Islet precursor cell (in vitro differentiated cells): Measurements from ENCODE around the gene UBA3.

Source experiments
- DNase-seq: peaks from one replicate; pipeline ENCODE4 v3.0.0-alpha.2; 2018

Gene UBA3

DNA sequence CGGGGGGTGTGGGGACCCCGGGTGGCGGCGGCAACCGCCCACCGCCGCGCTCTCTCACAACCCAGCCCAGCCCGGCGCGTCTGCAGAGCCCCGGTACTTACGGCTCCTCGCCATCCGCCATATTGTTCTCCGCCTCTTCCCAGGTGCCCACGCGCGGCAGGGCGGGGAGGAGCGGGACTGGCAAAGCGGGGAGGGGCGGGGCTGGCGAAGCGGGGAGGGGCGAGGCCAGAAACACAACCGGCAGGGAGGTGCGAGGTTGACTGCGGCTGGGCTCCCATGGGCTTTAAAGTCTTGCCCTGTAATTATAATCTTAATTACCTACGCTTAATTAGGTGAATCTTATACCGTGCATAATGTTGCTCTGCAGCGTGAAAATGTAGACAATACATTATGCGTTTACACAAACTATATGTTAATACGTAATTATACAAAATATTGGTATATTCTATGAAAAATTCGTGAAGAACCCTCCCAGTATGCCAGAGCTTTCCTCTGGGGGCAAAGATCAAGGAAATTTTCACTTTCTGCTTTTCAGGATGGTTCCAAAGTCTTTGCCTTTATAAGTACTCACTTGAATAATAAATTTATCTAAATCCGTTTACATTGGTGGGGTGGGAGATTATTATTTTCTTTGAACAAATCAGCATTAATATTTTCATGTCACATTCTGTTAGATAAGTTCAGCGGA is at the start of gene UBA3:
UBA3 (minus strand) TSS at position 133 of the 688 bp plus-strand sequence; CDS start at position 121, 12 bp downstream.
- peak; percentile 96 for DNase-seq

GRCh38 chr3:69129531-69129930 is 49.4 kb upstream of the UBA3 start:
- no peak for DNase-seq

- DNase-seq: no peak
Measured at GRCh38 chr3:69128509-69128908, 48.3 kb upstream of the UBA3 start.

- DNase-seq: no peak
Measured at GRCh38 chr3:69126999-69127398, 46.8 kb upstream of the UBA3 start.

GRCh38 chr3:69126216-69126615 is 46.1 kb upstream of the UBA3 start:
- no peak for DNase-seq

DNA sequence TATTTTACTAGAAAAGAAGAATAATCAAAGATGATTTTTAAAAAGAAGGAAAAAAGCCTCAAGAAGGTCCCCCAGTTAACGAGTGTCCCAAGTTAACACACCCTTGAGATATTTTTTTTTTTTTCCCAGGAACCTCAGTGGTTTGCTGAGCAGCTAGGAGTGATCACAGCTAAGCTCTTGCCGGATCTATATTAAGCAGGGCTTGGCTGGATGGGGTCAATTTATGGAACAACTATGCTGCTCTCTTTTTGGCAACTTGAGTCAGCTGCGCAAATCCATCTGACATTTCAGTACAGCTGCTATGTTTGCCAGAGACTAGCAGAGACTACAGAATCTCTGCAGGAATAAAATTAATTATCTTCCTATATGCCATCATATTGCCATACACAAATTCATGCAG is 42.2 kb upstream of the UBA3 start, which contains the start of gene LMOD3:
LMOD3 (minus strand) TSS at position 193 of the 400 bp plus-strand sequence. CDS start 209 bp downstream, outside the sequence.
- no peak for DNase-seq

DNA sequence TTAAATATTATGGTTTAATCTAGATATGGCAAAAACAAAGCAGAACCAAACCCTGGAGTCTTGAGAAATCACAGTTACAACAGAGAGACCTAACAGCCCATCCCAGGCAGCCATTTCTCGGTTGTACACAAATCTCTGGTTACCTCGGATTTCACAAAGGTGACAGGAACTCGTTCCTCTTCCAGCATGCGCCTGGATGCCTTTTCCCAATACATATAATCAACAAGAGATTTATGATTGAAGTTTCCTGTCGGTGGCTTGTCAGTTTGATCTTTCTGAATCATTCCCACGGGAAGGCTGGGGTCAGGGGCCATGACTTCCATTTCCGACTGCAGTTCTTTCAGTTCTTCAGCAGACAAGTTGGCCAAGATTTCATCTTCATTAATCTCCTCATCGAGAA is 41.8 kb upstream of the UBA3 start:
- DNase-seq: no peak

DNA sequence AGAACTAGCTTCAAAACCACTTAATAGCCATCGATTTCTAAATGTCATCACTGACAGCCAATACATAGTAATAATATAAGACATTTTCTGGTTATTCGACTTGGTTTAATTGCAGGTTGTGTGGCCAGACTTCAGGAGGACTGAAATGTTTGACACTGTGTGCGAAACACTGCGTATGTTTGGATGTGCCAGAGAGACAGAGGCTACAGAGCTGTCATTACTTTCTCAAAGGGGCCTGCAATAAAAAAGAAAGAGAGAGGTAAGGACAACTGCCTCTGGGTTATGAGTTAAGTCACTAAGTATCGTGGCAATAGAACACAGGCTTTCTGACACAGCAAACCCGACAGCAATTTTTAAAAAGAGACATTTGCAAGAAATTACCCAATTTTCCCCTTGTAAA is 41.3 kb upstream of the UBA3 start:
- no peak for DNase-seq

DNA sequence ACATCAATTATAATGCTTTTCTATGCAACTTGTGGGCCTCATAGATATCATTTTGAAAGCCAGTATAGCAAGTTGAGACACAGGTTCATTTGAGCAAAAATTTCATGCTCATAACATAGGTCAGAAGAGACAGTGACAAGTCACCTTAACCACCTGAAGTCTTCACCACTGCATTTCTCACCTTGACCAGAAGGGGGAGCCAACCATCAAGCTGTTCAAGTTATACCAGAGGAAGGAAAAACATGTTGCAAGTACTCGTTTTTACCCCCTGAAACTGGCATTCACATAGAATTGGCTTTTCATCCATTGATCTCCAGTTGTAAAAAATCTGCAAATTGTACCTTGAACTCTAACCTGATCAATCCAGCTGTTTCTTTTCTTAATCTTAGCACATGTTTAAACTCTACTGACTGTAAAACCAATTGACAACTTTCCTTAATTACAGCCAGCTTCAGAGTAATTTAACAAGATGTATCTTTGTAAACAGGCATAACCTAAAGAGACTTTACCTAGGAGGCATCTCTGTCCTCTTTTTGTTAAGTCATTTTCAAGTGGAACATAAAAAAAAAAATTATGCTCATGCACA is 40.8 kb upstream of the UBA3 start:
- peak; percentile 92 for DNase-seq

DNA sequence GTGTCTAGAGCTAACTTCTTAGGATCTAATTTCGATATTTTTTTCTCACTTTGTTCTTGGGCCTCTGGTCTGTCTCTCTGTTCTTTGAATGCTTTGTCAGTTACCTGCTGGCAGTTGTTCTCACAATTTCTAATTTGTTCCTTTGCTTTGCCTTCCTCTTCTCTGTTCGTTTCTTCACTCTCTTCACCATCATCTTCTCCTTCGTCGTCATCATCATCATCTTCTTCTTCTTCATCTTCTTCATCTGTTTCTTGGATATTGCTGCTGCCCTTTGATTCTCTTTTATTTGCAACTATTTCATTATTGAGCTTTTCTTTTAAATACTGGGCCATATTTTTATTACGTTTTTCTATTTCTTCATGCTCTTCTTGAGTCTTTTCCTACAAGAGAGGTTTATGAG is 39.5 kb upstream of the UBA3 start:
- DNase-seq: no peak

DNA sequence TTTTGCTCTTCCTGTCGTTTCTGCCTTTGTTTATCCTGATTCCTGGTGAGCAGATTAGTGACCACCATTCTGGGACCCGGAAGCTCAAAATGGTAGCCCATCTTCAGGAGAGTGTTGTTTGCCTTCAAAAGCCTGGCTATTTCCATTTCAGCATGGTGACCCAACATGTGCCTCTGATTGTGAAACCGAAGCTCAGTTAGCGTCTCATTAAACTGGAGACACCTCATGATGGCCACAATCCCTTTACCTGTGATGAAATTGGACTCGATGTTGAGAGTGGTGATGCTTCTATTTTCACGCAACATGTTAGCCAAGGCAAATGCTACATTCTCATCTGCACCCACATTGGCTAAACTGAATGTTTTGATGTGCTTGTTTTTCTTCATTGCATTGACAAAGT is 39.0 kb upstream of the UBA3 start:
- no peak for DNase-seq

DNA sequence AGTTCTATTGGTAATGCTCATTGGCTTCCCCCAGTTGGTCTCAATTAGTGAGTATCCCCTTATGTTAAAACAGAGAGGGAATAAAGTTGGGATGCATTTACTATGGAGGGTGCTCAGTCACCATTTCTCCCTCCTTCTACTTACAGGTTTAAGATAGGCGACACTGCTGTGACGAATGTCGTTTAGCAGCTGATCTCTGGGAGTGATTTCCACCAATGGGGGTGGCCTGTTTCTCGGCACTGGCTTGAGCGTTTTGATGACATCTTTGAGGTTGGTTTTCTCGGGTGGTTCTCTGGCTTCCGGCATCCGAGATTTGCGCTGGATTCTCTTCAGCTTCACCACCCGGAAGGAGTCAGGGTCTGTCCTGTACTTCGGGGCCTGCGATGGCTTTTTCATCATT is 38.4 kb upstream of the UBA3 start:
- DNase-seq: no peak

- peak; percentile 84 for DNase-seq
Measured at GRCh38 chr3:69116897-69117296, 36.7 kb upstream of the UBA3 start.

DNA sequence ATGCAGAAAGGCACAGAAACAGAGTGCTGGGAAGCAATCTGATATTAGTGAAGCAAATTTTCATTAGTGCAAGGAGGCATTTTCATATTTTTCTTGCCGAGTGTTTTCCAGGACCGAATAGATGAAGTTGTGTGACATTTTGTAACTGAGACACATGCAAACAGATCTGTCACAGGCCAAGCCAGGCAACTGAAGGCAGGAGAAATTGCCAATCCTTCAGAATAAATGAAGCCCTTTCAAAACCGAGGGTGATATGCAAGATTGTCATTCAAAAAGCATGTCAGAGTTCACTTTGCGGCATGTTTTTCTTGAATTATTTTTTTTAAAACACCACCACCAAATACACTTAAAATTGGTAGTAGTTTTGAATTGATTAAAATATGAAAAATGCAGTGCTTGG is 36.0 kb upstream of the UBA3 start:
- no peak for DNase-seq

DNA sequence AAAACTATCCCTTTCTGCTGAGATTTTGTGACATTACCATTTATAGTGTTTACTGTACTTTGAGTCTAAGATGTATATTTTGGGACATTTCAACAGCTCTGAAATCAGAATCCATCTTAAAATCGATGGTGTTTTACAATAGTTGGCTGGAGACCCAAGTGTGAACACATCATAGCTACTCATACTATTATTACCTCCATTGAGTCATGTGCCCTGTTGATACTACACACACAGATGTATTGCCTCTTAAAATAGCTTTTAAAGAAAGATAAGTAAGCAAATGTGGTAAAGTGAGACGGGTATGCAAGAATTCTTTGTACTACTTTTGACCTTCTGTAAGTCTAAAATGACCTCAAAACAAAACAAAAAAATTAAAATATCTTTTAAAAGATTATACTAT is 35.6 kb upstream of the UBA3 start:
- no peak for DNase-seq

- DNase-seq: no peak
Measured at GRCh38 chr3:69113536-69113935, 33.4 kb upstream of the UBA3 start.

- DNase-seq: no peak
Measured at GRCh38 chr3:69110941-69111546, 30.9 kb upstream of the UBA3 start.

- no peak for DNase-seq
Measured at GRCh38 chr3:69108811-69109210, 28.6 kb upstream of the UBA3 start.

DNA sequence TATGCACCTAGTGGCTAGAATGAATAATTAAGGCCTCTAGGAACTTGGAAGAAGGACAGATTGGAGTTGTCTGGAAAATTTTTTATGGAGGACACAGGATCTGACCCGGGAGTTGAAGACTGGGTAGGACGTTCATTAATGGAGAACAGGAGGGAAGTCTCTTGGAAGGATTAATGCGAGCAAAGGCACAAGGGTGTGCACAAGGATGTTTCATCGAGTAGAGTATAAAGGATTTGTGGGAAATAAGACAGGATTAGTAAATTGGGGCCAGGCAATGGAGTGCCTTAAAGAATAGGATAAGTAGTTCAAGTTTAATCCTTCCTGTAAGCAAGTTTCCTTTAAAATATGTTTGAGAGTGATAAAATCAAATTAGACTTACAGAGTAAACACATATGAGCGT is 27.7 kb upstream of the UBA3 start:
- DNase-seq: no peak

- DNase-seq: no peak
Measured at GRCh38 chr3:69105320-69105719, 25.2 kb upstream of the UBA3 start.

GRCh38 chr3:69104586-69104985 is 24.4 kb upstream of the UBA3 start:
- DNase-seq: no peak

DNA sequence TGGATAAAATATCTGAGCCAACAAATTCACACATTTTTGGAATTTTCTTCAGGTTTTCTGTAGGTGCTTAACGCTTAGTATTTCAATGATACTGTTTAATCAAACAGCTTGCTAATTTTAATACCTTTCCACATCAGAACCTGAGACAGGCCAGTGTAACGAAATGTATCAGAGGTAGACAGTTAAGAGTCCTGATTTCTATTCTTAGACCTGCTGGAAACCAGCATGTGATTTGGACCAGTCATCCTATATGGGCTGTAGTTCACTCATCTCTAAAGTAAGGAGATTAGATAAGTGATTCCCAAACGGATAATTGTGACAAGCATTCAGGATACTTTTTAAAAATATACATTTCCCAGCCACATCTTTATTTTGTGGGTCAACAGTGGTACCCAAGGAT is 23.0 kb upstream of the UBA3 start:
- DNase-seq: no peak

DNA sequence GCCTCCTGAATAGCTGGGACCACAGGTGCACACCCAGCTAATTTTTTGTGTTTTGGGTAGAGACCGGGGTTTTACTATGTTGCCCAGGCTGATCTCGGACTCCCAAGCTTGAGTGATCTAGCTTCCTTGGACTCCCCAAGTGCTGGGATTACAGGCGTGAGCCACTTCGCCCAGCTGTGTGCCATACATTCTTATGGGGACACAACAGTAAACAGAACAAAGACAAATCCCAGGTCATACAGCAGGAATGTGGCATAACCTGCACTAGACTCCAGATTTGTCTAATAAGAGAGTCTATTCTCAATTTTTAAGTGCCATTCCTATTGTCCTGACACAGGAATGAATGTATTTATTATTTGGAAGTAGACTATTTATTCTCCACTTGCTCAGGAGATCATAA is 22.2 kb upstream of the UBA3 start:
- DNase-seq: no peak

GRCh38 chr3:69099576-69099975 is 19.4 kb upstream of the UBA3 start:
- no peak for DNase-seq
